ENCODE data around the gene MICAL1. TPM values are rescaled to one million over a fixed set of nuclear protein-coding genes. Genes with fewer than 3 reads are reported as not detected.

The MICAL1 gene, protein sequence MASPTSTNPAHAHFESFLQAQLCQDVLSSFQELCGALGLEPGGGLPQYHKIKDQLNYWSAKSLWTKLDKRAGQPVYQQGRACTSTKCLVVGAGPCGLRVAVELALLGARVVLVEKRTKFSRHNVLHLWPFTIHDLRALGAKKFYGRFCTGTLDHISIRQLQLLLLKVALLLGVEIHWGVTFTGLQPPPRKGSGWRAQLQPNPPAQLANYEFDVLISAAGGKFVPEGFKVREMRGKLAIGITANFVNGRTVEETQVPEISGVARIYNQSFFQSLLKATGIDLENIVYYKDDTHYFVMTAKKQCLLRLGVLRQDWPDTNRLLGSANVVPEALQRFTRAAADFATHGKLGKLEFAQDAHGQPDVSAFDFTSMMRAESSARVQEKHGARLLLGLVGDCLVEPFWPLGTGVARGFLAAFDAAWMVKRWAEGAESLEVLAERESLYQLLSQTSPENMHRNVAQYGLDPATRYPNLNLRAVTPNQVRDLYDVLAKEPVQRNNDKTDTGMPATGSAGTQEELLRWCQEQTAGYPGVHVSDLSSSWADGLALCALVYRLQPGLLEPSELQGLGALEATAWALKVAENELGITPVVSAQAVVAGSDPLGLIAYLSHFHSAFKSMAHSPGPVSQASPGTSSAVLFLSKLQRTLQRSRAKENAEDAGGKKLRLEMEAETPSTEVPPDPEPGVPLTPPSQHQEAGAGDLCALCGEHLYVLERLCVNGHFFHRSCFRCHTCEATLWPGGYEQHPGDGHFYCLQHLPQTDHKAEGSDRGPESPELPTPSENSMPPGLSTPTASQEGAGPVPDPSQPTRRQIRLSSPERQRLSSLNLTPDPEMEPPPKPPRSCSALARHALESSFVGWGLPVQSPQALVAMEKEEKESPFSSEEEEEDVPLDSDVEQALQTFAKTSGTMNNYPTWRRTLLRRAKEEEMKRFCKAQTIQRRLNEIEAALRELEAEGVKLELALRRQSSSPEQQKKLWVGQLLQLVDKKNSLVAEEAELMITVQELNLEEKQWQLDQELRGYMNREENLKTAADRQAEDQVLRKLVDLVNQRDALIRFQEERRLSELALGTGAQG
- 43.8 and 44.5 TPM in 2 replicates for total RNA-seq

GRCh38 chr6:109455437-109456110 is at the start of gene MICAL1:
TSS of gene MICAL1 (minus strand) at chr6:109455772. CDS start at chr6:109454196, 1,576 bp downstream.

DNA sequence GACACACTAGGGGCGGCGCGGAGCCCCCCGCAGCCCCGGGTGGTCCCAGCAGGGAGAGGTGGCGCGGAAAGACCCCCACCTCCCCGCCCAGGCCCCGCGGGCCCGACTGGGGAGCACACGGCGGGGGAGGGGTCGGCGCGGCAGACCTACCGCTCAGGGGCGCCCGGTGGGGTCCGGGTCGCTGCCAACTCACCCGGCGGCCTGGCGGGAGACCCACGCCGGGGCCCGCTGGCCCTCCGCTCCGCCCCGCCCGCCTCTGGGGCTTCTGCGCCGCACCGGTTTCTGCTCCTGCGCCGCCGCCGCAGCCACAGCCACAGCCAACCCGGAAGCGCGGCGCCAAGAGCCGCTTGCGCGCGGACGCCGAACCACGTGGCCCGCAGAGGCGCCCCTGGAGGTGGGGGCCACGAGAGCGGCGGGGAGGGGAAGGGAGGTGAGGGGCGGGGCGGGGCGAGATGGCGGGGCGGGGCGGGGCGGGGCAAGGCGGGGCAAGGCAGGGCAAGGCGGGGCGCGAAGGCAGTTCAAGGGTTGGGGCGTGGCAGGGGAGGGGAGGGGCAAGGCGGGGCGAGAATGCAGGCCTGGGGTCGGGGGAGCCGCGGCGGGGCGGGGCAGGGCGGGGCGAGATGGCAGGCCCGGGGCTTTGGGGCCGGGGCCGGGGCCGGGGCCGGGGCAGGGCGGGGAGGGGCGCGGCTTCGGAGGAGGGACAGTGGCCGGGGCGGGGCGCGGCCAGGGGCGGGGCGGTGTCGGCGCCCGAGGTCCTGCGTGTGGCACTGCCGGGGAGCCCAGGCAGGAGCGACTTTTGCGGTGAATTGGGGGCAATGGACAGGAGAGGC is 27.5 kb upstream of the MICAL1 start, which contains the start of gene ZBTB24:
Gene ZBTB24, minus strand, starts transcription at position 315 of the 830 bp plus-strand sequence. CDS start 1,193 bp downstream, outside the sequence.

GRCh38 chr6:109440331-109441068 is 15.1 kb downstream of the MICAL1 start, which contains the start of the genes PPIL6 and SMPD2:
TSS of gene PPIL6 (minus strand) at chr6:109440628. CDS start at chr6:109440590, 38 bp downstream.
TSS of gene SMPD2 (plus strand) at chr6:109440724. CDS start at chr6:109441122, 398 bp downstream.

Other genes with a start within 250 kb of the MICAL1 start
- 117 and 166 TPM in 2 replicates for gene CD164, start 73.3 kb downstream of the MICAL1 start, total RNA-seq
- 0.29 and 1.1 TPM in 2 replicates for gene PPIL6, start 15.1 kb downstream of the MICAL1 start, total RNA-seq
- gene SMPD2, start 15.0 kb downstream of the MICAL1 start, total RNA-seq, result 4.9 and 15.6 TPM in 2 replicates
- 3.5 and 4.6 TPM in 2 replicates for gene ZBTB24, start 27.4 kb upstream of the MICAL1 start, total RNA-seq
- 1.4 and 5.5 TPM in 2 replicates for gene AK9, start 235.4 kb upstream of the MICAL1 start, total RNA-seq
- 14.4 and 18.1 TPM in 2 replicates for gene FIG4, start 235.5 kb upstream of the MICAL1 start, total RNA-seq